Neuronal stem cell (in vitro differentiated cells): ENCODE results near the gene SCLT1.

Experiments used
- DNase-seq: peaks from one replicate; pipeline ENCODE4 v3.0.0-alpha.2; 2013; ENCODE audit warnings: low spot score
- H2AFZ ChIP-seq: one replicate; pipeline ENCODE4 v1.6.1; 2013; ENCODE audit warnings: mild to moderate bottlenecking, low read length, inconsistent platforms
- H2AK5ac ChIP-seq: 2 replicates; pipeline ENCODE4 v1.6.1; 2013; ENCODE audit warnings: low read depth, mild to moderate bottlenecking, inconsistent platforms, low read length, moderate library complexity, mixed read lengths
- H2BK120ac ChIP-seq: 2 replicates; pipeline ENCODE4 v1.6.1; 2013; ENCODE audit warnings: low read depth, mild to moderate bottlenecking, inconsistent platforms, low read length, moderate library complexity, mixed read lengths
- H2BK12ac ChIP-seq: one replicate; pipeline ENCODE4 v1.6.1; 2013; ENCODE audit warnings: low read length, inconsistent platforms
- H2BK15ac ChIP-seq: 2 replicates; pipeline ENCODE4 v1.6.1; 2013; ENCODE audit warnings: mild to moderate bottlenecking, low read length, inconsistent platforms, mixed read lengths
- H2BK5ac ChIP-seq: one replicate; pipeline ENCODE4 v1.6.1; 2013; ENCODE audit warnings: inconsistent platforms, mild to moderate bottlenecking, low read length, moderate library complexity
- H3K14ac ChIP-seq: one replicate; pipeline ENCODE4 v1.6.1; 2013; ENCODE audit warnings: low read length, inconsistent platforms
- H3K18ac ChIP-seq: 2 replicates; pipeline ENCODE4 v1.6.1; 2013; ENCODE audit warnings: low read length, inconsistent platforms
- H3K23ac ChIP-seq: 2 replicates; pipeline ENCODE4 v1.6.1; 2013; ENCODE audit warnings: low read depth, mild to moderate bottlenecking, mixed read lengths, low read length, inconsistent platforms; ENCODE audit not compliant: poor library complexity
- H3K27ac ChIP-seq: replicated peaks from 3 replicates; pipeline ENCODE4 v1.5.1; 2013; ENCODE audit warnings: low read length, inconsistent platforms
- H3K27me3 ChIP-seq, 3 experiments: 2 replicates each; pipeline ENCODE4 v1.6.1; 2013; ENCODE audit warnings: low read length in 3 of 3, mild to moderate bottlenecking in 2 of 3, inconsistent platforms in 1 of 3, low read depth in 1 of 3, mixed read lengths in 1 of 3, moderate library complexity in 1 of 3; ENCODE audit not compliant: control insufficient read depth in 3 of 3, insufficient read depth in 3 of 3
- H3K36me3 ChIP-seq, 2 donors: replicated peaks in 1 of 2; 2 replicates each; pipeline ENCODE4 v1.6.1; 2013; ENCODE audit warnings: low read length in 2 of 2; ENCODE audit not compliant: control insufficient read depth in 2 of 2, insufficient read depth in 2 of 2
- H3K4ac ChIP-seq: 2 replicates; pipeline ENCODE4 v1.6.1; 2013; ENCODE audit warnings: inconsistent platforms, mild to moderate bottlenecking, low read length, moderate library complexity
- H3K4me1 ChIP-seq, 2 donors: 1 replicate in 1 of 2; 2 replicates in 1 of 2; pipeline ENCODE4 v1.6.1; 2013; ENCODE audit warnings: low read length in 2 of 2, low read depth in 1 of 2; ENCODE audit not compliant: control insufficient read depth in 2 of 2, insufficient read depth in 1 of 2
- H3K4me2 ChIP-seq: one replicate; pipeline ENCODE4 v1.6.1; 2013; ENCODE audit warnings: mild to moderate bottlenecking, low read length, inconsistent platforms; ENCODE audit not compliant: insufficient read depth, poor library complexity, severe bottlenecking
- H3K4me3 ChIP-seq, 2 donors: 2 replicates each; pipeline ENCODE4 v1.5.1; 2013; ENCODE audit warnings: low read length in 2 of 2, mild to moderate bottlenecking in 2 of 2, inconsistent platforms in 1 of 2, moderate library complexity in 1 of 2
- H3K79me1 ChIP-seq: one replicate; pipeline ENCODE4 v1.6.1; 2013; ENCODE audit warnings: low read depth, mild to moderate bottlenecking, inconsistent platforms, low read length, moderate library complexity
- H3K9ac ChIP-seq: one replicate; pipeline ENCODE4 v1.6.1; 2013; ENCODE audit warnings: mild to moderate bottlenecking, low read depth, low read length, inconsistent platforms; ENCODE audit not compliant: poor library complexity
- H3K9me3 ChIP-seq, 2 donors: replicated peaks in 1 of 2; 2 replicates each; pipeline versions ENCODE3 to v1.6.1; 2013; ENCODE audit warnings: low read length in 2 of 2, mild to moderate bottlenecking in 2 of 2, inconsistent platforms in 1 of 2, low read depth in 1 of 2, mixed read lengths in 1 of 2, moderate library complexity in 1 of 2; ENCODE audit not compliant: control insufficient read depth in 2 of 2, insufficient read depth in 1 of 2
- H4K8ac ChIP-seq: one replicate; pipeline ENCODE4 v1.6.1; 2013; ENCODE audit warnings: low read depth, mild to moderate bottlenecking, inconsistent platforms, low read length, moderate library complexity
- H4K91ac ChIP-seq: one replicate; pipeline ENCODE4 v1.6.1; 2013; ENCODE audit warnings: low read length, low read depth, mild to moderate bottlenecking, inconsistent platforms; ENCODE audit not compliant: poor library complexity
- WGBS, 2 donors: extraction: QIAGEN DNeasy Blood & Tissue Kit; methylation state at CpG; one replicate each; pipeline ENCODE4 v1.1.7; 2013; ENCODE audit warnings: missing lambda C conversion rate in 2 of 2, mixed read lengths in 1 of 2; ENCODE audit not compliant: insufficient read length in 2 of 2, insufficient replicate concordance in 1 of 2; ENCODE audit errors: extremely low coverage in 2 of 2; 5-methylcytosine and 5-hydroxymethylcytosine counted together

Gene SCLT1

DNA sequence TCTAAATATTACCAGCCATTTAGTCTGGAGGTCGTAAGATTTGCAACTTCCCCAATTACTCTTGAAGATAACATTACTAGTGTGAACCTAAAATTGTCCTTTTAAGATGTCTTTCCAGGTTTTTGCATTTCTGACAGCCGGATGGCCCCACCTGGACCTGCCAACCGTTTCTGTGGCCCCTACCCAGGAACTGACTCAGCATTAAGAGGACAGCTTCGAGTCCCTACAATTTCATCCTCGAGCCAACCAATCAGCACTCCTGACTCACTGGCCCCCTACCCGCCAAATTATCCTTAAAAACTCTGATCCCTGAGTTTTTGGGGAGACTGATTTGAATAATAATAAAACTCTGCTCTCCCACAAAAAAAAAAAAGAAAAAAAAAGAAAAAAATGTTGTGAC lies 112.0 kb downstream of the SCLT1 start:
- no peak overlapping the region for H2BK15ac ChIP-seq
- H2AK5ac ChIP-seq, result no peak overlapping the region
- no peak overlapping the region for H3K4me3 ChIP-seq
- no peak overlapping the region for H4K91ac ChIP-seq
- H2BK5ac ChIP-seq, result no peak overlapping the region
- no peaks in the 10 kb centered on the region for H3K9me3 ChIP-seq
- H3K4me1 ChIP-seq, result no peaks in the 10 kb centered on the region
- H2BK12ac ChIP-seq, result no peak overlapping the region
- no peaks in the 10 kb centered on the region for H3K27me3 ChIP-seq
- no peak overlapping the region for H2BK120ac ChIP-seq
- no peak overlapping the region for H3K18ac ChIP-seq
- peaks cover 0 to 8% of the 10 kb centered on the region in 2 donors for H3K36me3 ChIP-seq
- H3K23ac ChIP-seq, result no peak overlapping the region
- H3K14ac ChIP-seq, result no peak overlapping the region
- no peak overlapping the region for H3K4me2 ChIP-seq
- no peak for DNase-seq
- H3K27ac ChIP-seq, result no peak overlapping the region
- no CpG with 5 or more reads among the region's 6 CpGs for WGBS, 2 donors
- H2AFZ ChIP-seq, result no peak overlapping the region
- no peak overlapping the region for H3K4ac ChIP-seq
- H3K79me1 ChIP-seq, result no peaks in the 10 kb centered on the region
- no peak overlapping the region for H3K9ac ChIP-seq
- H4K8ac ChIP-seq, result no peak overlapping the region

DNA sequence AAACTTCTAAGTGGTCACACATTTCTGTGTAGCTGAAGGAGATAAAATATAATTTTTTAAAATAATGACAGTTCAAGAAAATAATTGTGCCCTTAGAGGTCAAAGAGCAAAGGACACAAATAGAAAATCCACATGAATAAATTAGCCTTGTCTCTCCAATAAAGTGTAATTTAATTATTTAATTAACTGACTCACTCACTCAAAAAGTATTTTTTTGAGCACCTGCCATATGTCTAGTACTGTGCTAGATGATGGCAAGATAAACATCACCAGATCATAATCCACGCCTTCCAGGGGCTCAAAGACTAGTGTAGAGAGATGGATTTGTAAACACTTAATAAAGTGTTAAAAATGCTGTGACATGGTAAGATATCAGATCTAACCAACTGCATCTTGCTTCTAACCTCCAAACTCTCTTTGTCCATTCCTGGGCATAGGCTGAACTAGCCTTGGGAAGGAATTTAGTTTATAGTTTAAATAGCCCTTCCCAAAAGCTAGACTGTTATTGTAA lies 112.5 kb downstream of the SCLT1 start:
- no peak overlapping the region for H3K18ac ChIP-seq
- no peak overlapping the region for H3K4me2 ChIP-seq
- H3K23ac ChIP-seq, result no peak overlapping the region
- no peak overlapping the region for H3K4me3 ChIP-seq
- no peak overlapping the region for H3K9ac ChIP-seq
- peaks cover 0 to 5% of the 10 kb centered on the region in 2 donors for H3K36me3 ChIP-seq
- no peak overlapping the region for H2BK120ac ChIP-seq
- no peak for DNase-seq
- no peak overlapping the region for H2BK15ac ChIP-seq
- no peak overlapping the region for H3K14ac ChIP-seq
- H3K4ac ChIP-seq, result no peak overlapping the region
- no peak overlapping the region for H2AFZ ChIP-seq
- no CpG with 5 or more reads among the region's 1 CpG for WGBS, 2 donors
- no peaks in the 10 kb centered on the region for H3K27me3 ChIP-seq
- H2BK5ac ChIP-seq, result no peak overlapping the region
- no peak overlapping the region for H4K8ac ChIP-seq
- H3K9me3 ChIP-seq, result no peaks in the 10 kb centered on the region
- H3K79me1 ChIP-seq, result no peaks in the 10 kb centered on the region
- no peak overlapping the region for H2BK12ac ChIP-seq
- no peak overlapping the region for H4K91ac ChIP-seq
- H3K27ac ChIP-seq, result no peak overlapping the region
- no peak overlapping the region for H2AK5ac ChIP-seq
- H3K4me1 ChIP-seq, result no peaks in the 10 kb centered on the region

- Histone ChIP-seq H3K9me3 (no peaks in the 10 kb centered on the region), H3K27ac (no peak overlapping the region), H3K23ac (no peak overlapping the region), H3K4me3 (no peak overlapping the region), H3K14ac (no peak overlapping the region), H3K18ac (no peak overlapping the region), H3K79me1 (no peaks in the 10 kb centered on the region), H2AK5ac (no peak overlapping the region), H2BK5ac (no peak overlapping the region), H2BK120ac (no peak overlapping the region), H2AFZ (no peak overlapping the region), H3K27me3 (no peaks in the 10 kb centered on the region), H2BK15ac (no peak overlapping the region), H4K8ac (no peak overlapping the region), H3K4me2 (no peak overlapping the region), H3K4me1 (no peaks in the 10 kb centered on the region), H3K36me3 (peaks cover 0 to 2% of the 10 kb centered on the region in 2 donors), H3K9ac (no peak overlapping the region), H3K4ac (no peak overlapping the region), H2BK12ac (no peak overlapping the region), H4K91ac (no peak overlapping the region)
- no peak for DNase-seq
These were observed 113.4 kb downstream of the SCLT1 start for GRCh38 chr4:128979934-128980333.

DNA sequence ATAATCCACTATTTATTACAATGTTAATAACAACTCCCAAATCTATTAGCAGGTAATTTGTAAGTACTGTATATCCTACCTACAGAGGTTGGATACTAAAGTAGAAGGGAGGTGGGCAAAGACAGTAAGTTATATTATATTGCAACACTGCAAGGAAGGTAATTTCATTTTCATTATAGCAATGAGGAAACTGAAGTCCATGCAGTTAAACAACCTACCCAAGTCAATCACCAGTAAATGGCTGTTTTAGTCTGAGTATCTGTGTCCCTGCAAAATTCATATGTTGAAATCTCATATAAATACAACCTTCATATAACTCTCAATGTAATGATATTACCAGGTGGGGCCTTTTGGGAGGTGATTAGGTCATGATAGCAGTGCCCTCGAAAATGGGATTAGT lies 114.4 kb downstream of the SCLT1 start:
- H3K9ac ChIP-seq, result no peak overlapping the region

More for the DNA sequence above, 114.4 kb downstream of the SCLT1 start:
- no peak overlapping the region for H4K8ac ChIP-seq
- no peaks in the 10 kb centered on the region for H3K9me3 ChIP-seq
- no peak overlapping the region for H2BK15ac ChIP-seq
- H3K27ac ChIP-seq, result no peak overlapping the region
- H4K91ac ChIP-seq, result no peak overlapping the region
- H2AFZ ChIP-seq, result no peak overlapping the region
- no peak overlapping the region for H2BK12ac ChIP-seq
- no peaks in the 10 kb centered on the region for H3K27me3 ChIP-seq
- no peaks in the 10 kb centered on the region for H3K4me1 ChIP-seq
- H3K14ac ChIP-seq, result no peak overlapping the region
- H3K4ac ChIP-seq, result no peak overlapping the region
- H3K4me2 ChIP-seq, result no peak overlapping the region
- H3K4me3 ChIP-seq, result no peak overlapping the region
- no peak overlapping the region for H3K23ac ChIP-seq
- H2AK5ac ChIP-seq, result no peak overlapping the region
- no CpG with 5 or more reads among the region's 1 CpG for WGBS, 2 donors
- H3K36me3 ChIP-seq, result peaks cover 0 to 2% of the 10 kb centered on the region in 2 donors
- no peak for DNase-seq
- H3K79me1 ChIP-seq, result no peaks in the 10 kb centered on the region
- H2BK120ac ChIP-seq, result no peak overlapping the region
- H2BK5ac ChIP-seq, result no peak overlapping the region
- H3K18ac ChIP-seq, result no peak overlapping the region
